HEK293T (cell line): Measurements from ENCODE around the gene HOXD3.
A peak's percentile ranks its signal among the peaks of the same experiment; 100 is the strongest.

Experiments
- CTCF ChIA-PET: fragments of 350-600 bp; formaldehyde crosslinking; extraction: SDS; loops from one replicate; lab custom pipeline; 2021; ENCODE audit warnings: antibody characterized with exemption, inconsistent platforms; lab: Yijun Ruan, JAX
- POLR2A ChIA-PET: fragments of 350-600 bp; formaldehyde crosslinking; extraction: SDS; loops from one replicate; lab custom pipeline; 2020; ENCODE audit warnings: antibody characterized with exemption, inconsistent platforms; lab: Yijun Ruan, JAX
- DNase-seq: peaks from one replicate; pipeline ENCODE4 v3.0.0; 2012; ENCODE audit warnings: mixed read lengths; ENCODE audit errors: extremely low spot score
- ARNT ChIP-seq: fragments of 450-650 bp; IDR thresholded peaks from 2 replicates; pipeline ENCODE4 v1.6.1; 2017; ENCODE audit warnings: mild to moderate bottlenecking
- BHLHE40 ChIP-seq: fragments of 450-650 bp; IDR thresholded peaks from 2 replicates; pipeline ENCODE4 v1.6.1; 2016; ENCODE audit warnings: mild to moderate bottlenecking, moderate library complexity, borderline replicate concordance
- CTBP1 ChIP-seq: fragments of 450-650 bp; IDR thresholded peaks from 2 replicates; pipeline ENCODE4 v1.6.1; 2016; ENCODE audit warnings: borderline replicate concordance
- ELF4 ChIP-seq: fragments of 450-650 bp; IDR thresholded peaks from 2 replicates; pipeline ENCODE4 v1.6.1; 2017; ENCODE audit warnings: antibody characterized with exemption
- FOXA1 ChIP-seq: fragments of 450-650 bp; IDR thresholded peaks from 2 replicates; pipeline ENCODE4 v1.6.1; 2016; ENCODE audit warnings: mild to moderate bottlenecking
- FOXK2 ChIP-seq: fragments of 450-650 bp; IDR thresholded peaks from 2 replicates; pipeline ENCODE4 v1.6.1; 2016; ENCODE audit warnings: mild to moderate bottlenecking
- FOXM1 ChIP-seq: fragments of 450-650 bp; IDR thresholded peaks from 2 replicates; pipeline ENCODE4 v1.6.1; 2017; ENCODE audit warnings: mild to moderate bottlenecking, borderline replicate concordance
- HDGF ChIP-seq: fragments of 450-650 bp; IDR thresholded peaks from 2 replicates; pipeline ENCODE4 v1.6.1; 2017; ENCODE audit warnings: antibody characterized with exemption, borderline replicate concordance
- L3MBTL2 ChIP-seq: fragments of 450-650 bp; conservative IDR thresholded peaks from 2 replicates; pipeline ENCODE4 v1.6.1; 2016; ENCODE audit warnings: mild to moderate bottlenecking
- LEF1 ChIP-seq: fragments of 450-650 bp; IDR thresholded peaks from 2 replicates; pipeline ENCODE4 v1.6.1; 2017; ENCODE audit warnings: mild to moderate bottlenecking, borderline replicate concordance
- NFRKB ChIP-seq: fragments of 450-650 bp; IDR thresholded peaks from 2 replicates; pipeline ENCODE4 v1.6.1; 2016; ENCODE audit warnings: mild to moderate bottlenecking, moderate library complexity
- PKNOX1 ChIP-seq: fragments of 450-650 bp; IDR thresholded peaks from 2 replicates; pipeline ENCODE4 v1.6.1; 2016
- SP1 ChIP-seq: fragments of 450-650 bp; IDR thresholded peaks from 2 replicates; pipeline ENCODE4 v1.6.1; 2017
- SUZ12 ChIP-seq: fragments of 450-650 bp; IDR thresholded peaks from 2 replicates; pipeline ENCODE4 v1.6.1; 2016; ENCODE audit warnings: mild to moderate bottlenecking
- TARDBP ChIP-seq: fragments of 450-650 bp; IDR thresholded peaks from 2 replicates; pipeline ENCODE4 v1.6.1; 2016
- ZNF384 ChIP-seq: fragments of 450-650 bp; IDR thresholded peaks from 2 replicates; pipeline ENCODE4 v1.6.1; 2016

The HOXD3 gene

DNA sequence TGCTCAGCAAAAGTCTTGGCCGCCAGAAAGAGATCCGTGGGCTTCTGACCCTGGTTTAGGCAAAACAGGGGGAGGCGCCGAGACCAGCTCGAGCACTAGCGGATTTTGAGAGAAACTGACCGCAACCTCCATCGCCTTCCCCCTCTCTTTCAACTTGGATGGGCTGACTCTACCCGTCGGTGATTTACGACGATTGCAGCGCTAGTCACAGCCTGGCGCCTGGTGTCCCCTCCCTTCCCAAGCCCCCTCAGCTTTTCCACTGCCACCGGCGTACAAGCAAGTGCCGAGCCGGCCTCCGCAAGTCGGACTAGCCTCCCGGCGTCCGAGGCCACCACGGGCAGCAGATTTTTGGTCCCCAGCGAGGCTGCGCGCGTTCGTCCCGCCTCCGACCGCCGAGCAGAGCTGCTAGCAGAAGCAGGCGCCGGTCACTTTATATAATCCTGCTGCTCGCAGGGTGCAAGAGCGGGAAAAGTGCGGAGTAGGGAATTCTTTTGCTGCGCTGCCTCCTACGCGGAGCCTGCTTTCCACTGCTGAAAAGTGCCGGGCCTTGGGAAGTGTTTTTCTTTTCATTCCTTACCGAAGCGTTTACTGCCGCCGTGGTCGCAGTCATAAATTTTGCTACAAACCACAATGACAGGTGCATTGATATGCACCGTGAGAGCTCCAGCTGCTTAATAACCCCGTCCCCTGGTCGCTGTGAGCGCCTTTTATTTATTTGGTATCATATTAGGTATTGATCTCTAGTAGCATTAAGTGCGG lies 7.7 kb downstream of the HOXD3 start:
- TF ChIP-seq FOXK2 (no peak), ELF4 (no peak), LEF1 (no peak), NFRKB (no peak), SUZ12 (no peak), ZNF384 (no peak), CTBP1 (no peak), PKNOX1 (peak; percentile 40; the same call in 1 of the 2 replicates)
- CTCF ChIA-PET, result no interaction called here
- POLR2A ChIA-PET, result interaction anchor here (0.9 to 2.6 kb wide), 3 partner anchors 10 to 105 kb away, joined by 3 to 11 read pairs (median 5); partner anchors contain the start of genes HOXD1 and MTX2
- DNase-seq, result no peak

GRCh38 chr2:176165370-176166050 lies 8.4 kb downstream of the HOXD3 start:
- DNase-seq, result no peak
- ChIA-PET POLR2A (interaction anchor here (1.7 to 2.6 kb wide), 2 partner anchors 9 to 104 kb away, joined by 5 to 11 read pairs; partner anchors contain the start of gene MTX2), CTCF (no interaction called here)

GRCh38 chr2:176166272-176166671 lies 9.2 kb downstream of the HOXD3 start:
- no peak for DNase-seq
- TF ChIP-seq HDGF, result no peak
- CTCF ChIA-PET, result no interaction called here
- POLR2A ChIA-PET, result interaction anchor here (2.6 kb wide), 1 partner anchor 8 kb away, joined by 11 read pairs; no protein-coding TSS in a partner anchor

More at GRCh38 chr2:176165370-176166050, 8.4 kb downstream of the HOXD3 start:
- TF ChIP-seq LEF1 (no peak), PKNOX1 (peak; percentile 67)

GRCh38 chr2:176167398-176167797 lies 10.3 kb downstream of the HOXD3 start:
- POLR2A ChIA-PET, result no interaction called here
- CTCF ChIA-PET, result no interaction called here
- TF ChIP-seq HDGF (no peak), ELF4 (no peak), FOXA1 (no peak), FOXM1 (no peak), FOXK2 (no peak), PKNOX1 (no peak), SP1 (no peak), L3MBTL2 (no peak), ARNT (no peak), BHLHE40 (no peak), CTBP1 (no peak), LEF1 (no peak), NFRKB (no peak), ZNF384 (no peak), SUZ12 (no peak), TARDBP (no peak)
- DNase-seq, result no peak

GRCh38 chr2:176169181-176169580 lies 12.1 kb downstream of the HOXD3 start:
- ChIA-PET POLR2A (interaction anchor here (0.9 to 1.2 kb wide), 3 partner anchors 9 to 100 kb away, joined by 3 read pairs; partner anchors contain the start of gene MTX2), CTCF (no interaction called here)
- DNase-seq, result no peak
- TF ChIP-seq HDGF (no peak), ZNF384 (no peak), L3MBTL2 (no peak), FOXM1 (no peak), BHLHE40 (no peak), ELF4 (no peak), FOXA1 (no peak), FOXK2 (no peak), PKNOX1 (no peak), SUZ12 (no peak), NFRKB (no peak), LEF1 (no peak), CTBP1 (no peak), TARDBP (no peak)
